HG02840 (cell line): Measurements from ENCODE around the gene ARHGEF19.
"Not testable (repeated sequence)": the region's sequence is repeated elsewhere in the genome, so short reads cannot be mapped to it uniquely, and the experiment has no call there.

Source experiments
- ATAC-seq: cut with Tn5 transposase; IDR thresholded peaks from one replicate; pipeline ENCODE4 v1.9.1; 2021; ENCODE audit warnings: mild to moderate bottlenecking, moderate library complexity, moderate number of reproducible peaks; ENCODE audit not compliant: unreplicated experiment, low FRiP score

The ARHGEF19 gene

GRCh38 chr1:16205891-16206546, 6.4 kb downstream of the ARHGEF19 start:
- no peak for ATAC-seq

- no peak for ATAC-seq
Measured at GRCh38 chr1:16205334-16205671, 7.1 kb downstream of the ARHGEF19 start.

GRCh38 chr1:16204634-16205333, 7.7 kb downstream of the ARHGEF19 start:
- ATAC-seq, result no peak

GRCh38 chr1:16204216-16204615, 8.2 kb downstream of the ARHGEF19 start:
- no peak for ATAC-seq

GRCh38 chr1:16203550-16203949, 8.9 kb downstream of the ARHGEF19 start:
- ATAC-seq, result no peak

- ATAC-seq, result no peak
Measured at GRCh38 chr1:16202281-16203210, 9.9 kb downstream of the ARHGEF19 start.

- no peak for ATAC-seq
Measured at GRCh38 chr1:16199700-16200099, 12.8 kb downstream of the ARHGEF19 start.

- ATAC-seq, result no peak
Measured at GRCh38 chr1:16199157-16199501, 13.3 kb downstream of the ARHGEF19 start.

GRCh38 chr1:16198444-16199156, 13.9 kb downstream of the ARHGEF19 start:
- no peak for ATAC-seq

- no peak for ATAC-seq
Measured at GRCh38 chr1:16196874-16197273, 15.6 kb downstream of the ARHGEF19 start.

- not testable (repeated sequence) for ATAC-seq
Measured at GRCh38 chr1:16196139-16196538, 16.3 kb downstream of the ARHGEF19 start.

- ATAC-seq, result no peak
Measured at GRCh38 chr1:16195518-16195905, 16.9 kb downstream of the ARHGEF19 start.

- ATAC-seq, result no peak
Measured at GRCh38 chr1:16191916-16192546, 20.4 kb downstream of the ARHGEF19 start.

- ATAC-seq, result no peak
Measured at GRCh38 chr1:16191309-16191708, 21.1 kb downstream of the ARHGEF19 start.

GRCh38 chr1:16189921-16190621, 22.4 kb downstream of the ARHGEF19 start:
- no peak for ATAC-seq

GRCh38 chr1:16189003-16189402, 23.4 kb downstream of the ARHGEF19 start:
- ATAC-seq, result no peak

- ATAC-seq, result no peak
Measured at GRCh38 chr1:16187748-16188401, 24.6 kb downstream of the ARHGEF19 start.

- no peak for ATAC-seq
Measured at GRCh38 chr1:16186655-16187235, 25.7 kb downstream of the ARHGEF19 start.
